Prostate gland (tissue), 2 donors: ENCODE measurements around the gene MTERF2.

Experiments used
- POLR2A ChIP-seq: fragments of 450-650 bp; IDR thresholded peaks from one replicate; pipeline ENCODE4 v1.6.1; 2016; ENCODE audit warnings: antibody characterized with exemption, mild to moderate bottlenecking
- TF ChIP-seq, protein P1 (sequence below), 4 experiments: fragments of 200-600 bp in 2 of 4; fragments of 450-650 bp in 2 of 4; sonication (generic) in 2 of 4; IDR thresholded peaks; 1 replicate in 3 of 4; 2 replicates in 1 of 4; pipeline ENCODE4 v1.5.1; 2016 to 2019; ENCODE audit warnings: antibody characterized with exemption in 4 of 4, mild to moderate bottlenecking in 2 of 4, moderate library complexity in 2 of 4

DNA sequence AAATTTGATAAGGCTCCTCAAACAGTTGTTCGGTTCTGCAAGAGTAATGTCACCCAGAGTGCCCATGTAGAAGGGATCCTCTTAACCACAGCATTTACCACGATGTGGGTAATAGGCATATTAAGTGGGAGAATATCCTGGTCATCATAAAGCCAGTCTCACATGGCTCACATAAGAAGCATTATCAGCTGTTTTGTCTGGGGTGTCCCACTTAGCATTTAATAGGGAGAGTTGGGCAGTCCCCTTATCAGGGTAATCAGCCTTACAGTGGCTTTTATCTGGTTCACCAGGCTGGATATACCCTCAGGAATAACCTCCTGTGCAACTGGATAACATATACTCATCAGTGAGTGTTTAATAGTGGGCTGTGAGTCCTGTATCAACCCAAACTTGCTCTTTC, 44.2 kb downstream of the MTERF2 start:
- no peak for TF ChIP-seq POLR2A
- TF ChIP-seq, protein P1, sequence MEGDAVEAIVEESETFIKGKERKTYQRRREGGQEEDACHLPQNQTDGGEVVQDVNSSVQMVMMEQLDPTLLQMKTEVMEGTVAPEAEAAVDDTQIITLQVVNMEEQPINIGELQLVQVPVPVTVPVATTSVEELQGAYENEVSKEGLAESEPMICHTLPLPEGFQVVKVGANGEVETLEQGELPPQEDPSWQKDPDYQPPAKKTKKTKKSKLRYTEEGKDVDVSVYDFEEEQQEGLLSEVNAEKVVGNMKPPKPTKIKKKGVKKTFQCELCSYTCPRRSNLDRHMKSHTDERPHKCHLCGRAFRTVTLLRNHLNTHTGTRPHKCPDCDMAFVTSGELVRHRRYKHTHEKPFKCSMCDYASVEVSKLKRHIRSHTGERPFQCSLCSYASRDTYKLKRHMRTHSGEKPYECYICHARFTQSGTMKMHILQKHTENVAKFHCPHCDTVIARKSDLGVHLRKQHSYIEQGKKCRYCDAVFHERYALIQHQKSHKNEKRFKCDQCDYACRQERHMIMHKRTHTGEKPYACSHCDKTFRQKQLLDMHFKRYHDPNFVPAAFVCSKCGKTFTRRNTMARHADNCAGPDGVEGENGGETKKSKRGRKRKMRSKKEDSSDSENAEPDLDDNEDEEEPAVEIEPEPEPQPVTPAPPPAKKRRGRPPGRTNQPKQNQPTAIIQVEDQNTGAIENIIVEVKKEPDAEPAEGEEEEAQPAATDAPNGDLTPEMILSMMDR (IDR thresholded peaks at IDR 0.05): no peak
